GM23338 (cell line): ENCODE measurements around the gene SLIT2. TPM values are rescaled to one million over a fixed set of nuclear protein-coding genes. Genes with fewer than 3 reads are reported as not detected.

Experiments
- ATAC-seq: fragments of 200-7000 bp; cut with Tn5 transposase; 3 replicates; pipeline ENCODE4 v1.9.1; 2020
- DNase-seq: peaks from one replicate; pipeline ENCODE4 v3.0.0-alpha.2; 2015; ENCODE audit warnings: low spot score
- H2AFZ ChIP-seq: fragments of 200-600 bp; sonication (generic); 2 replicates; pipeline ENCODE4 v1.8.0; 2016; ENCODE audit warnings: antibody characterized with exemption, mild to moderate bottlenecking, moderate library complexity
- H3F3A ChIP-seq: fragments of 200-600 bp; sonication (generic); replicated peaks from 2 replicates; pipeline ENCODE4 v1.8.0; 2017; ENCODE audit warnings: antibody characterized with exemption, mixed run types, low read depth
- H3K27ac ChIP-seq: fragments of 200-600 bp; sonication (generic); 2 replicates; pipeline ENCODE4 v1.6.1; 2016; ENCODE audit warnings: low read depth
- H3K27me3 ChIP-seq: fragments of 200-600 bp; sonication (generic); 2 replicates; pipeline ENCODE4 v1.8.0; 2016; ENCODE audit warnings: mild to moderate bottlenecking, mixed run types, moderate library complexity; ENCODE audit not compliant: insufficient read depth
- H3K36me3 ChIP-seq: fragments of 200-600 bp; sonication (generic); 2 replicates; pipeline ENCODE4 v1.8.0; 2016; ENCODE audit warnings: mild to moderate bottlenecking; ENCODE audit not compliant: insufficient read depth
- H3K4me1 ChIP-seq: fragments of 200-600 bp; sonication (generic); 2 replicates; pipeline ENCODE4 v1.8.0; 2016; ENCODE audit warnings: mild to moderate bottlenecking, moderate library complexity; ENCODE audit not compliant: insufficient read depth
- H3K4me2 ChIP-seq: fragments of 200-600 bp; sonication (generic); 2 replicates; pipeline ENCODE4 v1.7.1; 2017; ENCODE audit warnings: mixed run types
- H3K4me3 ChIP-seq: fragments of 200-600 bp; sonication (generic); 2 replicates; pipeline ENCODE4 v1.6.1; 2016; ENCODE audit warnings: mixed run types
- H3K79me2 ChIP-seq: fragments of 200-600 bp; sonication (generic); replicated peaks from 2 replicates; pipeline ENCODE4 v1.8.0; 2017; ENCODE audit warnings: mild to moderate bottlenecking; ENCODE audit not compliant: insufficient read depth
- H3K9me2 ChIP-seq: fragments of 200-600 bp; sonication (generic); 2 replicates; pipeline ENCODE4 v1.8.0; 2017; ENCODE audit not compliant: insufficient read depth
- H4K20me1 ChIP-seq: fragments of 200-600 bp; sonication (generic); replicated peaks from 2 replicates; pipeline ENCODE4 v1.8.0; 2017; ENCODE audit warnings: mild to moderate bottlenecking; ENCODE audit not compliant: insufficient read depth
- H3K27ac Mint-ChIP-seq: 2 replicates; pipeline ENCODE4 v1.8.0; 2020; ENCODE audit warnings: inconsistent platforms, mild to moderate bottlenecking, moderate library complexity, mixed read lengths
- H3K27me3 Mint-ChIP-seq: 3 replicates; pipeline ENCODE4 v1.8.0; 2022; ENCODE audit warnings: low read depth, mild to moderate bottlenecking, moderate library complexity, mixed read lengths, inconsistent platforms; ENCODE audit not compliant: insufficient read depth, poor library complexity
- H3K36me3 Mint-ChIP-seq: 3 replicates; pipeline ENCODE4 v1.8.0; 2021; ENCODE audit warnings: low read depth, mild to moderate bottlenecking, inconsistent platforms, moderate library complexity, mixed read lengths
- H3K4me1 Mint-ChIP-seq: 3 replicates; pipeline ENCODE4 v1.8.0; 2020; ENCODE audit warnings: mild to moderate bottlenecking, inconsistent platforms, mixed read lengths
- H3K4me3 Mint-ChIP-seq: 3 replicates; pipeline ENCODE4 v1.8.0; 2021; ENCODE audit warnings: moderate library complexity, mild to moderate bottlenecking, inconsistent platforms, mixed read lengths
- H3K9me3 Mint-ChIP-seq: 3 replicates; pipeline ENCODE4 v1.8.0; 2020; ENCODE audit warnings: moderate library complexity, mild to moderate bottlenecking, inconsistent platforms, mixed read lengths
- CREB1 ChIP-seq: fragments of 250-450 bp; sonication (Bioruptor Pico); IDR thresholded peaks from 2 replicates; pipeline ENCODE4 v1.5.0; 2020; ENCODE audit warnings: low read depth, mild to moderate bottlenecking, moderate library complexity
- CTCF ChIP-seq, 2 experiments: fragments of 200-600 bp in 1 of 2; sonication (generic) in 1 of 2; conservative IDR thresholded peaks; 2 replicates each; pipeline versions ENCODE4 v1.5.1 to v1.6.1; 2016 to 2017; ENCODE audit warnings: antibody characterized with exemption in 2 of 2, low read depth in 2 of 2, mild to moderate bottlenecking in 2 of 2, moderate library complexity in 1 of 2
- ETS1 ChIP-seq: IDR thresholded peaks from 2 replicates; pipeline ENCODE4 v1.6.1; 2016; ENCODE audit warnings: antibody characterized with exemption
- EZH2 ChIP-seq: fragments of 200-600 bp; sonication (generic); IDR thresholded peaks from one replicate; pipeline ENCODE4 v1.8.0; 2017; ENCODE audit warnings: antibody characterized with exemption, mild to moderate bottlenecking, low read depth; ENCODE audit not compliant: unreplicated experiment
- EZH2phosphoT487 ChIP-seq: fragments of 200-600 bp; sonication (generic); IDR thresholded peaks from one replicate; pipeline ENCODE4 v1.8.1; 2018; ENCODE audit warnings: antibody characterized with exemption; ENCODE audit not compliant: unreplicated experiment
- JUNB ChIP-seq: IDR thresholded peaks from one replicate; pipeline ENCODE4 v1.6.1; 2016; ENCODE audit warnings: antibody characterized with exemption; ENCODE audit not compliant: unreplicated experiment
- NANOG ChIP-seq: IDR thresholded peaks from 2 replicates; pipeline ENCODE4 v1.6.1; 2016; ENCODE audit warnings: antibody characterized with exemption, borderline replicate concordance
- POLR2AphosphoS5 ChIP-seq: IDR thresholded peaks from 2 replicates; pipeline ENCODE4 v1.6.1; 2016; ENCODE audit warnings: antibody characterized with exemption, low read depth
- REST ChIP-seq: IDR thresholded peaks from one replicate; pipeline ENCODE4 v1.6.1; 2018; ENCODE audit warnings: antibody characterized with exemption; ENCODE audit not compliant: unreplicated experiment
- STAT1 ChIP-seq: IDR thresholded peaks from one replicate; pipeline ENCODE4 v1.6.1; 2016; ENCODE audit warnings: antibody characterized with exemption; ENCODE audit not compliant: unreplicated experiment
- ZNF114 ChIP-seq: fragments of 250-450 bp; sonication (Bioruptor Pico); IDR thresholded peaks from 2 replicates; pipeline ENCODE4 v1.5.0; 2020; ENCODE audit warnings: mild to moderate bottlenecking, moderate library complexity
- ZNF331 ChIP-seq: fragments of 250-450 bp; sonication (Bioruptor Pico); IDR thresholded peaks from 2 replicates; pipeline ENCODE4 v1.5.0; 2020; ENCODE audit warnings: low read depth, mild to moderate bottlenecking, moderate library complexity
- ZNF462 ChIP-seq: fragments of 250-450 bp; sonication (Bioruptor Pico); IDR thresholded peaks from 2 replicates; pipeline ENCODE4 v1.5.0; 2020; ENCODE audit warnings: mild to moderate bottlenecking, moderate library complexity
- polyA plus RNA-seq: library from polyadenylated mRNA; unstranded; fragments of >200 nt; fragmentation: Nextera tagmentation; extraction: Ambion mirVana; gene quantifications from 2 replicates; pipeline ENCODE4 v1.2.1, GENCODE V29; 2016
- total RNA-seq: library from RNA; depleted of rRNA; stranded (reverse); fragments of >200 nt; shearing (Covaris generic); gene quantifications from 2 replicates; pipeline ENCODE4 v1.2.3, GENCODE V29; 2014

SLIT2 gene
- total and polyA plus RNA-seq, 2 experiments from 2014 or later, result 5.2 to 5.6 TPM

GRCh38 chr4:20301161-20301560 is 49.5 kb downstream of the SLIT2 start:
- no peaks in the 10 kb centered on the region for H3K36me3 ChIP-seq
- ATAC-seq (no peak), DNase-seq (no peak)
- Mint-ChIP-seq H3K4me3 (no peak overlapping the region), H3K27me3 (peaks cover 3% of the 10 kb centered on the region), H3K9me3 (no peaks in the 10 kb centered on the region), H3K4me1 (peaks cover 8% of the 10 kb centered on the region), H3K27ac (no peak overlapping the region), H3K36me3 (no peaks in the 10 kb centered on the region)
- no peaks in the 10 kb centered on the region for H4K20me1 ChIP-seq
- no peak for TF ChIP-seq JUNB
- TF ChIP-seq NANOG, result no peak
- no peak for TF ChIP-seq CTCF (conservative IDR thresholded peaks at IDR 0.05; ENCODE audit: low read depth in 2 of 2)
- TF ChIP-seq STAT1, result no peak
- no peak for TF ChIP-seq POLR2AphosphoS5
- no peak for TF ChIP-seq EZH2
- TF ChIP-seq ZNF331 (CRISPR knock-in tag), result no peak
- TF ChIP-seq ZNF462, result no peak
- TF ChIP-seq ZNF114 (CRISPR knock-in tag), result no peak
- no peak for TF ChIP-seq EZH2phosphoT487
- no peak for TF ChIP-seq ETS1
- TF ChIP-seq REST, result no peak
- no peak for TF ChIP-seq CREB1 (CRISPR knock-in tag)
- H3F3A ChIP-seq, result no peaks in the 10 kb centered on the region
- no peak overlapping the region for H3K27ac ChIP-seq
- no peaks in the 10 kb centered on the region for H3K9me2 ChIP-seq
- no peak overlapping the region for H3K4me2 ChIP-seq
- no peak overlapping the region for H2AFZ ChIP-seq
- H3K4me1 ChIP-seq, result no peaks in the 10 kb centered on the region
- H3K4me3 ChIP-seq, result no peak overlapping the region
- H3K79me2 ChIP-seq, result no peaks in the 10 kb centered on the region
- H3K27me3 ChIP-seq, result no peaks in the 10 kb centered on the region
